HepG2 (cell line): ENCODE measurements around the gene GK. TPM values are rescaled to one million over a fixed set of nuclear protein-coding genes. Genes with fewer than 3 reads are reported as not detected.

Experiments used
- BCL3 ChIP-seq: sonication (generic); formaldehyde crosslinking; IDR thresholded peaks from 2 replicates; pipeline ENCODE4 v1.5.1; 2020; ENCODE audit warnings: mild to moderate bottlenecking, missing genetic modification reagents, moderate library complexity
- DNMT3B ChIP-seq: conservative IDR thresholded peaks from 2 replicates; pipeline ENCODE4 v1.6.1; 2016; ENCODE audit warnings: missing biosample characterization, control low read depth
- ERF ChIP-seq: IDR thresholded peaks from 2 replicates; pipeline ENCODE4 v1.6.1; 2018; ENCODE audit warnings: missing biosample characterization, missing genetic modification reagents
- HMG20B ChIP-seq: conservative IDR thresholded peaks from 2 replicates; pipeline ENCODE4 v1.6.1; 2016; ENCODE audit warnings: missing genetic modification reagents, missing compliant biosample characterization
- HNF4A ChIP-seq: sonication (generic); formaldehyde crosslinking; IDR thresholded peaks from 2 replicates; pipeline ENCODE4 v1.4.0; 2020; ENCODE audit warnings: missing genetic modification reagents
- HOMEZ ChIP-seq: IDR thresholded peaks from 2 replicates; pipeline ENCODE4 v1.6.1; 2016; ENCODE audit warnings: low read depth
- KDM6A ChIP-seq: IDR thresholded peaks from 2 replicates; pipeline ENCODE4 v1.6.1; 2016; ENCODE audit warnings: low read depth
- KLF15 ChIP-seq: sonication (generic); formaldehyde crosslinking; IDR thresholded peaks from 2 replicates; pipeline ENCODE4 v1.8.1; 2023; ENCODE audit warnings: borderline replicate concordance, mild to moderate bottlenecking, inconsistent platforms, missing genetic modification reagents, mixed read lengths
- PAF1 ChIP-seq: IDR thresholded peaks from 2 replicates; pipeline ENCODE4 v1.6.1; 2016; ENCODE audit warnings: missing genetic modification reagents, missing compliant biosample characterization
- PPARG ChIP-seq: conservative IDR thresholded peaks from 2 replicates; pipeline ENCODE4 v1.6.1; 2016; ENCODE audit warnings: missing biosample characterization, missing genetic modification reagents
- PREB ChIP-seq: sonication (generic); formaldehyde crosslinking; IDR thresholded peaks from 2 replicates; pipeline ENCODE4 v1.4.0; 2020; ENCODE audit warnings: missing genetic modification reagents
- RBAK ChIP-seq: sonication (generic); formaldehyde crosslinking; IDR thresholded peaks from 2 replicates; pipeline ENCODE4 v1.5.1; 2020; ENCODE audit warnings: mild to moderate bottlenecking, missing genetic modification reagents
- RXRB ChIP-seq: IDR thresholded peaks from 2 replicates; pipeline ENCODE4 v1.6.1; 2016; ENCODE audit warnings: borderline replicate concordance, missing genetic modification reagents, missing compliant biosample characterization
- SMAD3 ChIP-seq: sonication (generic); formaldehyde crosslinking; IDR thresholded peaks from 2 replicates; pipeline ENCODE4 v1.4.0; 2020; ENCODE audit warnings: missing genetic modification reagents
- TIGD3 ChIP-seq: sonication (generic); formaldehyde crosslinking; IDR thresholded peaks from 2 replicates; pipeline ENCODE4 v1.5.1; 2020; ENCODE audit warnings: mild to moderate bottlenecking, missing genetic modification reagents, borderline replicate concordance
- ZNF124 ChIP-seq: sonication (generic); formaldehyde crosslinking; IDR thresholded peaks from 2 replicates; pipeline ENCODE4 v1.4.0; 2020; ENCODE audit warnings: missing genetic modification reagents
- ZNF33A ChIP-seq: sonication (generic); formaldehyde crosslinking; IDR thresholded peaks from 2 replicates; pipeline ENCODE4 v1.5.1; 2020; ENCODE audit warnings: missing genetic modification reagents, mild to moderate bottlenecking, moderate library complexity, borderline replicate concordance
- ZNF674 ChIP-seq: sonication (generic); formaldehyde crosslinking; IDR thresholded peaks from 2 replicates; pipeline ENCODE4 v1.5.0; 2020; ENCODE audit warnings: low read depth, mild to moderate bottlenecking, missing genetic modification reagents
- ZNF776 ChIP-seq: sonication (generic); formaldehyde crosslinking; IDR thresholded peaks from 2 replicates; pipeline ENCODE4 v1.4.0; 2020; ENCODE audit warnings: mild to moderate bottlenecking, missing genetic modification reagents
- ZSCAN31 ChIP-seq: sonication (generic); formaldehyde crosslinking; IDR thresholded peaks from 2 replicates; pipeline ENCODE4 v1.5.0; 2020; ENCODE audit warnings: low read depth, mild to moderate bottlenecking, missing genetic modification reagents
- polyA plus RNA-seq, 8 experiments: library from polyadenylated mRNA; depleted of rRNA in 3 of 8; stranded (reverse) in 7 of 8; unstranded in 1 of 8; fragments of >200 nt; fragmentation: Illumina TruSeq in 4 of 8; extraction: Trizol in 4 of 8; gene quantifications; 2 replicates each; pipeline versions ENCODE4 v1.2.1 to v1.2.3, GENCODE V29; 2011 to 2016; ENCODE audit warnings: low read depth in 4 of 8, missing spikeins in 1 of 8, mixed read lengths in 1 of 8; ENCODE audit not compliant: insufficient read depth in 1 of 8
- total RNA-seq, 5 experiments: library from RNA; depleted of rRNA; stranded (reverse); fragments of >200 nt; fragmentation: Illumina TruSeq; extraction: Trizol; gene quantifications; 2 replicates each; pipeline ENCODE4 v1.2.3, GENCODE V29; 2016; ENCODE audit warnings: low read depth in 1 of 5
- TF ChIP-seq, protein P1 (sequence below): sonication (generic); formaldehyde crosslinking; IDR thresholded peaks from 2 replicates; pipeline ENCODE4 v1.4.0; 2020; ENCODE audit warnings: missing genetic modification reagents
- TF ChIP-seq, protein P2 (sequence below): sonication (generic); formaldehyde crosslinking; conservative IDR thresholded peaks from 2 replicates; pipeline ENCODE4 v1.5.0; 2020; ENCODE audit warnings: missing genetic modification reagents

Gene GK
- total and polyA plus RNA-seq, 2 of the 13 experiments (the other 11 are each of a cell fraction or from before 2014, with no cell fraction given) = 64.2 to 265 TPM

DNA sequence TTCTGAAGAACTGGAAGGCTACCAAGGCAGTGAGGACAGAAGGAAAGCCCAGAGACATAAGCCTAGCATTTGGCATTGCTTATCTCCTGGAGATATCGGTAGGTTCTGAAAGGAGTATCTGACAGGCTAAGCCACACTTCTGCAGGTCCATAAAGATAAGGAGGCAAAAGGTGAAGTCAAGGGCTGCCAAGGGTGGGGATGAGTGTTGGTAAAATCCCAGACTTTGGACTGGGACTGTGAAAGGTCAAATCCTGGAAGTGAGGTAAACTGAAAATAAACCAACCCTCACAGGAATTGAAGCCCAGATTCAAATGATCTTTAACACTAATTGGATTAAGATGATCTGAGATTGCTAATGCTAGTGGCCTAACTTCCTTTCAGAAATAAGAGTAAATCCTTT is 27.4 kb downstream of the GK start (continued):
- TF ChIP-seq, protein P1, sequence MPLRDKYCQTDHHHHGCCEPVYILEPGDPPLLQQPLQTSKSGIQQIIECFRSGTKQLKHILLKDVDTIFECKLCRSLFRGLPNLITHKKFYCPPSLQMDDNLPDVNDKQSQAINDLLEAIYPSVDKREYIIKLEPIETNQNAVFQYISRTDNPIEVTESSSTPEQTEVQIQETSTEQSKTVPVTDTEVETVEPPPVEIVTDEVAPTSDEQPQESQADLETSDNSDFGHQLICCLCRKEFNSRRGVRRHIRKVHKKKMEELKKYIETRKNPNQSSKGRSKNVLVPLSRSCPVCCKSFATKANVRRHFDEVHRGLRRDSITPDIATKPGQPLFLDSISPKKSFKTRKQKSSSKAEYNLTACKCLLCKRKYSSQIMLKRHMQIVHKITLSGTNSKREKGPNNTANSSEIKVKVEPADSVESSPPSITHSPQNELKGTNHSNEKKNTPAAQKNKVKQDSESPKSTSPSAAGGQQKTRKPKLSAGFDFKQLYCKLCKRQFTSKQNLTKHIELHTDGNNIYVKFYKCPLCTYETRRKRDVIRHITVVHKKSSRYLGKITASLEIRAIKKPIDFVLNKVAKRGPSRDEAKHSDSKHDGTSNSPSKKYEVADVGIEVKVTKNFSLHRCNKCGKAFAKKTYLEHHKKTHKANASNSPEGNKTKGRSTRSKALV (CRISPR knock-in tag) = no peak
- peak; percentile 18; the same call in 1 of the 2 replicates for TF ChIP-seq RXRB (CRISPR knock-in tag)
- TF ChIP-seq ZNF674 (CRISPR knock-in tag) = no peak
- TF ChIP-seq KLF15 (CRISPR knock-in tag) = no peak
- no peak for TF ChIP-seq ZNF33A (CRISPR knock-in tag)
- no peak for TF ChIP-seq TIGD3 (CRISPR knock-in tag)
- TF ChIP-seq KDM6A = no peak
- TF ChIP-seq, protein P2, sequence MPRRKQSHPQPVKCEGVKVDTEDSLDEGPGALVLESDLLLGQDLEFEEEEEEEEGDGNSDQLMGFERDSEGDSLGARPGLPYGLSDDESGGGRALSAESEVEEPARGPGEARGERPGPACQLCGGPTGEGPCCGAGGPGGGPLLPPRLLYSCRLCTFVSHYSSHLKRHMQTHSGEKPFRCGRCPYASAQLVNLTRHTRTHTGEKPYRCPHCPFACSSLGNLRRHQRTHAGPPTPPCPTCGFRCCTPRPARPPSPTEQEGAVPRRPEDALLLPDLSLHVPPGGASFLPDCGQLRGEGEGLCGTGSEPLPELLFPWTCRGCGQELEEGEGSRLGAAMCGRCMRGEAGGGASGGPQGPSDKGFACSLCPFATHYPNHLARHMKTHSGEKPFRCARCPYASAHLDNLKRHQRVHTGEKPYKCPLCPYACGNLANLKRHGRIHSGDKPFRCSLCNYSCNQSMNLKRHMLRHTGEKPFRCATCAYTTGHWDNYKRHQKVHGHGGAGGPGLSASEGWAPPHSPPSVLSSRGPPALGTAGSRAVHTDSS (CRISPR knock-in tag) = no peak
- TF ChIP-seq HMG20B = no peak
- no peak for TF ChIP-seq ZNF124 (CRISPR knock-in tag)
- TF ChIP-seq RBAK (CRISPR knock-in tag) = no peak
- no peak for TF ChIP-seq HOMEZ (CRISPR knock-in tag)
- no peak for TF ChIP-seq ZSCAN31 (CRISPR knock-in tag)
- no peak for TF ChIP-seq BCL3
- no peak for TF ChIP-seq DNMT3B (CRISPR knock-in tag)
- peak; percentile 82; the same call in 1 of the 2 replicates for TF ChIP-seq PAF1
- no peak for TF ChIP-seq SMAD3
- peak; percentile 53; the same call in 1 of the 2 replicates for TF ChIP-seq HNF4A
- no peak for TF ChIP-seq ZNF776
- no peak for TF ChIP-seq ERF (CRISPR knock-in tag)
- no peak for TF ChIP-seq PREB (CRISPR knock-in tag)
- TF ChIP-seq PPARG (CRISPR knock-in tag) = peak; percentile 68
